ENCODE measurements around the gene CAV3.

- no peak for TF ChIP-seq CTCF (IDR thresholded peaks at IDR 0.05; ENCODE audit: insufficient read depth, low read depth, low read length)
- no peak for TF ChIP-seq EZH2 (IDR thresholded peaks at IDR 0.05; ENCODE audit: insufficient read depth, low read length)
Observed at GRCh38 chr3:8764528-8764927, 30.9 kb downstream of the CAV3 start.
